Trophoblast cell (in vitro differentiated cells and primary cell): ENCODE data around the gene PCK1.

Experiments
- DNase-seq, 2 donors: peaks; one replicate each; pipeline ENCODE4 v3.0.0-alpha.2; 2016
- H2AFZ ChIP-seq: 2 replicates; pipeline ENCODE4 v1.6.1; 2013; ENCODE audit warnings: low read length, moderate library complexity, mild to moderate bottlenecking; ENCODE audit not compliant: insufficient read depth, poor library complexity
- H2AK5ac ChIP-seq: 2 replicates; pipeline ENCODE4 v1.6.1; 2013; ENCODE audit warnings: mild to moderate bottlenecking, low read length
- H2BK120ac ChIP-seq: 2 replicates; pipeline ENCODE4 v1.6.1; 2013; ENCODE audit warnings: low read length, mild to moderate bottlenecking, moderate library complexity; ENCODE audit not compliant: insufficient read depth, poor library complexity
- H2BK12ac ChIP-seq: 2 replicates; pipeline ENCODE4 v1.6.1; 2013; ENCODE audit warnings: mild to moderate bottlenecking, low read length, moderate library complexity
- H2BK5ac ChIP-seq: 2 replicates; pipeline ENCODE4 v1.6.1; 2013; ENCODE audit warnings: low read length, low read depth, moderate library complexity, mild to moderate bottlenecking; ENCODE audit not compliant: poor library complexity
- H3K14ac ChIP-seq: 2 replicates; pipeline ENCODE4 v1.6.1; 2013; ENCODE audit warnings: mild to moderate bottlenecking, low read length
- H3K18ac ChIP-seq: 2 replicates; pipeline ENCODE4 v1.6.1; 2013; ENCODE audit warnings: mild to moderate bottlenecking, low read length
- H3K23ac ChIP-seq: 2 replicates; pipeline ENCODE4 v1.6.1; 2013; ENCODE audit warnings: low read length
- H3K27ac ChIP-seq: 2 replicates; pipeline ENCODE4 v1.5.1; 2013; ENCODE audit warnings: low read depth, mild to moderate bottlenecking, inconsistent platforms, low read length, moderate library complexity
- H3K27me3 ChIP-seq: 2 replicates; pipeline ENCODE4 v1.6.1; 2013; ENCODE audit warnings: inconsistent platforms, mild to moderate bottlenecking, low read length, moderate library complexity; ENCODE audit not compliant: insufficient read depth
- H3K36me3 ChIP-seq, 2 experiments: 1 replicate in 1 of 2; 2 replicates in 1 of 2; pipeline ENCODE4 v1.6.1; 2013; ENCODE audit warnings: low read length in 2 of 2, mild to moderate bottlenecking in 2 of 2, moderate library complexity in 1 of 2; ENCODE audit not compliant: insufficient read depth in 2 of 2, control insufficient read depth in 1 of 2
- H3K4ac ChIP-seq: 2 replicates; pipeline ENCODE4 v1.6.1; 2013; ENCODE audit warnings: low read depth, mild to moderate bottlenecking, low read length, moderate library complexity
- H3K4me1 ChIP-seq, 2 experiments: 1 replicate in 1 of 2; 2 replicates in 1 of 2; pipeline ENCODE4 v1.6.1; 2013; ENCODE audit warnings: low read length in 2 of 2, mild to moderate bottlenecking in 2 of 2, moderate library complexity in 1 of 2; ENCODE audit not compliant: insufficient read depth in 2 of 2, control insufficient read depth in 1 of 2
- H3K4me2 ChIP-seq: 2 replicates; pipeline ENCODE4 v1.6.1; 2013; ENCODE audit warnings: inconsistent platforms, mild to moderate bottlenecking, low read length, moderate library complexity
- H3K4me3 ChIP-seq: 2 replicates; pipeline ENCODE4 v1.5.1; 2013; ENCODE audit warnings: mild to moderate bottlenecking, low read depth, low read length, inconsistent platforms
- H3K79me1 ChIP-seq: one replicate; pipeline ENCODE4 v1.6.1; 2013; ENCODE audit warnings: low read length
- H3K79me2 ChIP-seq: 2 replicates; pipeline ENCODE4 v1.6.1; 2013; ENCODE audit warnings: low read length, mild to moderate bottlenecking; ENCODE audit not compliant: control insufficient read depth, insufficient read depth, poor library complexity
- H3K9ac ChIP-seq: 2 replicates; pipeline ENCODE4 v1.6.1; 2013; ENCODE audit warnings: mild to moderate bottlenecking, low read length
- H3K9me3 ChIP-seq: 2 replicates; pipeline ENCODE4 v1.6.1; 2013; ENCODE audit warnings: low read depth, mild to moderate bottlenecking, control low read depth, inconsistent platforms, low read length; ENCODE audit not compliant: insufficient read depth
- H4K12ac ChIP-seq: 2 replicates; pipeline ENCODE4 v1.6.1; 2013; ENCODE audit warnings: low read depth, mild to moderate bottlenecking, low read length, moderate library complexity
- H4K8ac ChIP-seq: 2 replicates; pipeline ENCODE4 v1.6.1; 2013; ENCODE audit warnings: low read depth, mild to moderate bottlenecking, low read length, moderate library complexity
- H4K91ac ChIP-seq: one replicate; pipeline ENCODE4 v1.6.1; 2013; ENCODE audit warnings: low read depth, mild to moderate bottlenecking, low read length, moderate library complexity
- WGBS: extraction: QIAGEN DNeasy Blood & Tissue Kit; methylation state at CpG from one replicate; pipeline ENCODE4 v1.1.7; 2013; ENCODE audit warnings: missing lambda C conversion rate; ENCODE audit not compliant: insufficient read length, insufficient coverage; ENCODE audit errors: extremely low coverage; 5-methylcytosine and 5-hydroxymethylcytosine counted together

Gene PCK1

GRCh38 chr20:57567471-57568079 is 6.7 kb downstream of the PCK1 start:
- Histone ChIP-seq H3K4me1 (no peaks in the 10 kb centered on the region), H4K8ac (no peak overlapping the region), H3K79me1 (no peaks in the 10 kb centered on the region), H2BK120ac (no peak overlapping the region), H3K18ac (no peak overlapping the region), H4K12ac (no peak overlapping the region), H2AK5ac (no peak overlapping the region), H3K23ac (no peak overlapping the region), H3K4me2 (no peak overlapping the region), H3K4me3 (no peak overlapping the region), H3K9ac (no peak overlapping the region), H3K36me3 (no peaks in the 10 kb centered on the region), H3K27me3 (no peaks in the 10 kb centered on the region), H4K91ac (no peak overlapping the region), H2AFZ (no peak overlapping the region), H3K14ac (no peak overlapping the region), H2BK5ac (no peak overlapping the region), H2BK12ac (no peak overlapping the region), H3K9me3 (no peaks in the 10 kb centered on the region), H3K79me2 (no peaks in the 10 kb centered on the region), H3K4ac (no peak overlapping the region), H3K27ac (no peak overlapping the region)
- DNase-seq = no peak
- WGBS = no CpG with 5 or more reads among the region's 9 CpGs

GRCh38 chr20:57568088-57568896 is 7.4 kb downstream of the PCK1 start:
- Histone ChIP-seq H4K91ac (no peak overlapping the region), H3K4me2 (no peak overlapping the region), H2AK5ac (no peak overlapping the region), H4K8ac (no peak overlapping the region), H2BK5ac (no peak overlapping the region), H2BK120ac (no peak overlapping the region), H3K9me3 (no peaks in the 10 kb centered on the region), H3K18ac (no peak overlapping the region), H3K27ac (no peak overlapping the region), H4K12ac (no peak overlapping the region), H3K79me2 (no peaks in the 10 kb centered on the region), H3K4me3 (no peak overlapping the region), H3K36me3 (no peaks in the 10 kb centered on the region), H3K14ac (no peak overlapping the region), H3K4me1 (no peaks in the 10 kb centered on the region), H3K4ac (no peak overlapping the region), H3K79me1 (no peaks in the 10 kb centered on the region), H2BK12ac (no peak overlapping the region), H3K27me3 (no peaks in the 10 kb centered on the region), H3K23ac (no peak overlapping the region), H3K9ac (no peak overlapping the region), H2AFZ (no peak overlapping the region)
- no CpG with 5 or more reads among the region's 13 CpGs for WGBS
- DNase-seq = no peak

GRCh38 chr20:57568960-57569359 is 8.1 kb downstream of the PCK1 start:
- Histone ChIP-seq H3K27me3 (no peaks in the 10 kb centered on the region), H3K4me1 (no peaks in the 10 kb centered on the region), H3K27ac (no peak overlapping the region), H3K79me2 (no peaks in the 10 kb centered on the region), H2AK5ac (no peak overlapping the region), H3K18ac (no peak overlapping the region), H3K4me3 (no peak overlapping the region), H3K36me3 (no peaks in the 10 kb centered on the region), H2BK5ac (no peak overlapping the region), H2BK120ac (no peak overlapping the region), H3K23ac (no peak overlapping the region), H3K14ac (no peak overlapping the region), H2AFZ (no peak overlapping the region), H2BK12ac (no peak overlapping the region), H4K8ac (no peak overlapping the region), H4K12ac (no peak overlapping the region), H3K4ac (no peak overlapping the region), H3K9me3 (no peaks in the 10 kb centered on the region), H4K91ac (no peak overlapping the region), H3K4me2 (no peak overlapping the region), H3K79me1 (no peaks in the 10 kb centered on the region), H3K9ac (no peak overlapping the region)
- DNase-seq = no peak
- WGBS = no CpG with 5 or more reads among the region's 12 CpGs

- Histone ChIP-seq H2AK5ac (no peak overlapping the region), H2BK120ac (no peak overlapping the region), H3K79me1 (no peaks in the 10 kb centered on the region), H4K12ac (no peak overlapping the region), H3K4me2 (no peak overlapping the region), H3K27me3 (no peaks in the 10 kb centered on the region), H3K79me2 (no peaks in the 10 kb centered on the region), H3K4me3 (no peak overlapping the region), H3K4me1 (no peaks in the 10 kb centered on the region), H2BK12ac (no peak overlapping the region), H3K4ac (no peak overlapping the region), H4K91ac (no peak overlapping the region), H3K14ac (no peak overlapping the region), H3K36me3 (no peaks in the 10 kb centered on the region), H2AFZ (no peak overlapping the region), H3K9me3 (no peaks in the 10 kb centered on the region), H3K27ac (no peak overlapping the region), H3K23ac (no peak overlapping the region), H4K8ac (no peak overlapping the region), H2BK5ac (no peak overlapping the region), H3K18ac (no peak overlapping the region), H3K9ac (no peak overlapping the region)
- DNase-seq = no peak
- WGBS = no CpG with 5 or more reads among the region's 20 CpGs
Measured at GRCh38 chr20:57570145-57570850, 9.4 kb downstream of the PCK1 start.
